Type B pancreatic cell (in vitro differentiated cells): ENCODE results near the gene RHOBTB3. TPM values are rescaled to one million over a fixed set of nuclear protein-coding genes. Genes with fewer than 3 reads are reported as not detected.
A peak's percentile ranks its signal among the peaks of the same experiment; 100 is the strongest.
"Not testable (repeated sequence)": the region's sequence is repeated elsewhere in the genome, so short reads cannot be mapped to it uniquely, and the experiment has no call there.

Source experiments
- DNase-seq: peaks from one replicate; pipeline ENCODE4 v3.0.0; 2021; ENCODE audit warnings: mixed read lengths; ENCODE audit not compliant: unreplicated experiment; ENCODE audit errors: extremely low spot score
- H3K27ac Mint-ChIP-seq: 2 replicates; pipeline ENCODE4 v1.8.0; 2021; ENCODE audit warnings: mild to moderate bottlenecking, mixed read lengths
- H3K27me3 Mint-ChIP-seq: 2 replicates; pipeline ENCODE4 v1.8.0; 2021; ENCODE audit warnings: mixed read lengths
- H3K36me3 Mint-ChIP-seq: 2 replicates; pipeline ENCODE4 v1.8.0; 2021; ENCODE audit warnings: mixed read lengths
- H3K4me1 Mint-ChIP-seq: one replicate; pipeline ENCODE4 v1.8.0; 2021; ENCODE audit warnings: mixed read lengths; ENCODE audit not compliant: unreplicated experiment
- H3K4me3 Mint-ChIP-seq: 2 replicates; pipeline ENCODE4 v1.8.0; 2021; ENCODE audit warnings: mild to moderate bottlenecking, mixed read lengths
- H3K9me3 Mint-ChIP-seq: 2 replicates; pipeline ENCODE4 v1.8.0; 2021; ENCODE audit warnings: mixed read lengths
- CTCF ChIP-seq: fragments of 200-600 bp; sonication (generic); conservative IDR thresholded peaks from 2 replicates; pipeline ENCODE4 v1.5.0; 2021; ENCODE audit warnings: antibody characterized with exemption, mild to moderate bottlenecking
- total RNA-seq: library from RNA; stranded (reverse); gene quantifications from 2 replicates; pipeline ENCODE4 v1.2.1, GENCODE V29; 2021; ENCODE audit warnings: low replicate concordance

The RHOBTB3 gene
- total RNA-seq, 1 donor from 2014 or later, result 76.3 TPM

- H3K27me3 Mint-ChIP-seq, result no peaks in the 10 kb centered on the region
- DNase-seq, result no peak
- H3K4me1 Mint-ChIP-seq, result peaks cover 7% of the 10 kb centered on the region
- TF ChIP-seq CTCF, result no peak
- no peak overlapping the region for H3K27ac Mint-ChIP-seq
- no peak overlapping the region for H3K4me3 Mint-ChIP-seq
- H3K9me3 Mint-ChIP-seq, result no peaks in the 10 kb centered on the region
- H3K36me3 Mint-ChIP-seq, result no peaks in the 10 kb centered on the region
These were observed 24.1 kb upstream of the RHOBTB3 start for GRCh38 chr5:95707055-95707454.

GRCh38 chr5:95707534-95708188, 23.5 kb upstream of the RHOBTB3 start:
- H3K9me3 Mint-ChIP-seq, H3K27ac Mint-ChIP-seq, H3K4me3 Mint-ChIP-seq, H3K36me3 Mint-ChIP-seq, H3K27me3 Mint-ChIP-seq, DNase-seq: not testable (repeated sequence)
- H3K4me1 Mint-ChIP-seq, result peaks cover 11% of the 10 kb centered on the region

GRCh38 chr5:95708876-95709275, 22.3 kb upstream of the RHOBTB3 start:
- DNase-seq, result no peak
- no peak overlapping the region for H3K4me3 Mint-ChIP-seq
- H3K36me3 Mint-ChIP-seq, result no peaks in the 10 kb centered on the region
- H3K9me3 Mint-ChIP-seq, result peaks cover 4% of the 10 kb centered on the region
- peaks cover 11% of the 10 kb centered on the region for H3K4me1 Mint-ChIP-seq
- H3K27me3 Mint-ChIP-seq, result peaks cover 3% of the 10 kb centered on the region
- no peak overlapping the region for H3K27ac Mint-ChIP-seq
- TF ChIP-seq CTCF, result no peak

- Mint-ChIP-seq H3K27ac (no peak overlapping the region), H3K4me3 (no peak overlapping the region), H3K36me3 (no peaks in the 10 kb centered on the region), H3K4me1 (peaks cover 11% of the 10 kb centered on the region), H3K9me3 (peaks cover 4% of the 10 kb centered on the region), H3K27me3 (peaks cover 3% of the 10 kb centered on the region)
- no peak for TF ChIP-seq CTCF
- no peak for DNase-seq
These were observed 21.0 kb upstream of the RHOBTB3 start for GRCh38 chr5:95709967-95710650.

GRCh38 chr5:95710651-95711500, 20.3 kb upstream of the RHOBTB3 start:
- peak overlapping the region; percentile 20 for H3K4me3 Mint-ChIP-seq
- H3K36me3 Mint-ChIP-seq, DNase-seq: not testable (repeated sequence)

GRCh38 chr5:95711501-95712346, 19.4 kb upstream of the RHOBTB3 start:
- Mint-ChIP-seq H3K4me1 (peaks cover 11% of the 10 kb centered on the region), H3K4me3 (peak overlapping the region; percentile 20), H3K36me3 (no peaks in the 10 kb centered on the region), H3K27me3 (peaks cover 3% of the 10 kb centered on the region), H3K9me3 (peaks cover 4% of the 10 kb centered on the region), H3K27ac (peak overlapping the region; percentile 92)
- no peak for DNase-seq
- TF ChIP-seq CTCF, result no peak

More at GRCh38 chr5:95710651-95711500, 20.3 kb upstream of the RHOBTB3 start:
- peaks cover 11% of the 10 kb centered on the region for H3K4me1 Mint-ChIP-seq
- H3K9me3 Mint-ChIP-seq, H3K27me3 Mint-ChIP-seq, H3K27ac Mint-ChIP-seq: not testable (repeated sequence)
